Psoas muscle (tissue), 8 donors: ENCODE results near the gene BPNT1. TPM values are rescaled to one million over a fixed set of nuclear protein-coding genes. Genes with fewer than 3 reads are reported as not detected.

Source experiments
- ATAC-seq, 4 donors: fragments of 200-7000 bp; cut with Tn5 transposase; one replicate each; pipeline ENCODE4 v1.9.1; 2020; ENCODE audit warnings: moderate library complexity in 3 of 4, mild to moderate bottlenecking in 2 of 4
- DNase-seq, 2 donors: peaks; one replicate each; pipeline ENCODE4 v3.0.0-alpha.2; 2020
- H3K27ac ChIP-seq: fragments of 200-600 bp; one replicate; pipeline ENCODE4 v1.8.0; 2022
- H3K27me3 ChIP-seq, 3 donors: fragments of 200-600 bp in 1 of 3; one replicate each; pipeline versions ENCODE4 v1.6.1 to v1.8.0; 2013 to 2022; ENCODE audit warnings: low read length in 2 of 3, mild to moderate bottlenecking in 2 of 3, moderate library complexity in 1 of 3; ENCODE audit not compliant: insufficient read depth in 3 of 3
- H3K36me3 ChIP-seq, 2 donors: fragments of 200-600 bp in 1 of 2; one replicate each; pipeline versions ENCODE4 v1.6.1 to v1.8.0; 2013 to 2022; ENCODE audit warnings: low read depth in 1 of 2, mild to moderate bottlenecking in 1 of 2, moderate library complexity in 1 of 2; ENCODE audit not compliant: insufficient read depth in 1 of 2
- H3K4me1 ChIP-seq: fragments of 200-600 bp; one replicate; pipeline ENCODE4 v1.8.0; 2022
- H3K4me3 ChIP-seq: fragments of 200-600 bp; one replicate; pipeline ENCODE4 v1.8.0; 2022; ENCODE audit warnings: mild to moderate bottlenecking
- H3K9me3 ChIP-seq: fragments of 200-600 bp; one replicate; pipeline ENCODE4 v1.8.0; 2022
- WGBS, 3 donors: extraction: QIAGEN DNeasy Blood & Tissue Kit; methylation state at CpG; one replicate each; pipeline versions ENCODE4 v1.1.6 to v1.1.7; 2013; 5-methylcytosine and 5-hydroxymethylcytosine counted together
- intact Hi-C, 2 donors: fragments of 100-400 bp; cut with DNase I; formaldehyde crosslinking; loops; one replicate each; pipeline versions ENCODE4 v1.11.0 to v1.14.2; 2022
- polyA plus RNA-seq, 3 donors: library from polyadenylated mRNA; stranded (reverse); fragments of 200-250 nt; gene quantifications; one replicate each; pipeline ENCODE4 v1.2.3, GENCODE V29; 2013
- total RNA-seq, 4 donors: library from RNA; stranded (reverse); fragmentation: NEBNext Ultra II Directional in 2 of 4; extraction: Animal tissue kit (Norgen Biotek cat#: 25700) in 2 of 4; gene quantifications; one replicate each; pipeline versions ENCODE4 v1.2.1 to v1.2.4, GENCODE V29; 2021 to 2023
- TF ChIP-seq, protein P1 (sequence below): fragments of 200-600 bp; IDR thresholded peaks from one replicate; pipeline ENCODE4 v1.8.0; 2022; ENCODE audit warnings: antibody characterized with exemption
- donor health status: healthy with polysubstance abuse.
- donor health status: DM: no; HTN: no; CAD: no; lungs with moderate emphysema.
- donor health status: Bipolar disorder and iron deficiency.
- donor health status: healthy.
- donor health status: DM: yes; HTN: yes; CAD: no.
- donor health status: DM: no; HTN: no; CAD: no.
- donor health status: DM: no; HTN: no; CAD: no.
- donor health status: DM: yes; HTN: yes; CAD: no.

BPNT1 gene
- total and polyA plus RNA-seq, 7 donors, result 5.8 to 12.3 (median 8.3) TPM

DNA sequence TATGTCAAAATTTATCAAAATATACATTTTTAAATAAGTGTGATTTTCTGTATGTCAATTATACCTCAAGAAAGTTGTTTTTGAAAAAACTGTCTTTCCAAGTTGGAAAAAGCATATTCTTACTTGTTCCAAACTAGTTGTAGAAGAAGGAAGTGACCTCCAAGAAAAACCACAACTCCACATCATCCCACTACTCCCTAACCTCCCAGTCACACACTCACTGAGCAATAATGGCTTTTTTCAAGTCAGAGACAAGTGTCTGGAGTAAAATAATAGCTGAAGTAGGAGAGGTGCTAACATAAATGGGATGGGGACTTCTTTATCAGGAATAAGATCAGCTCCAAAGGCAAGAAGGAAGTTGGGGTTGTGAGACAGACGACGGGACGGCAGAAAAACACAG lies 56.7 kb downstream of the BPNT1 start:
- intact Hi-C loops, result loop anchor here in 1 of 2 donors (10.0 kb wide), 1 partner anchor 58 kb away; no protein-coding TSS in a partner anchor
- H3K27ac ChIP-seq, result no peak overlapping the region
- 76 to 83% (median 83%) methylated on average over 3 of the region's 3 CpGs for WGBS, 3 donors
- TF ChIP-seq, protein P1, sequence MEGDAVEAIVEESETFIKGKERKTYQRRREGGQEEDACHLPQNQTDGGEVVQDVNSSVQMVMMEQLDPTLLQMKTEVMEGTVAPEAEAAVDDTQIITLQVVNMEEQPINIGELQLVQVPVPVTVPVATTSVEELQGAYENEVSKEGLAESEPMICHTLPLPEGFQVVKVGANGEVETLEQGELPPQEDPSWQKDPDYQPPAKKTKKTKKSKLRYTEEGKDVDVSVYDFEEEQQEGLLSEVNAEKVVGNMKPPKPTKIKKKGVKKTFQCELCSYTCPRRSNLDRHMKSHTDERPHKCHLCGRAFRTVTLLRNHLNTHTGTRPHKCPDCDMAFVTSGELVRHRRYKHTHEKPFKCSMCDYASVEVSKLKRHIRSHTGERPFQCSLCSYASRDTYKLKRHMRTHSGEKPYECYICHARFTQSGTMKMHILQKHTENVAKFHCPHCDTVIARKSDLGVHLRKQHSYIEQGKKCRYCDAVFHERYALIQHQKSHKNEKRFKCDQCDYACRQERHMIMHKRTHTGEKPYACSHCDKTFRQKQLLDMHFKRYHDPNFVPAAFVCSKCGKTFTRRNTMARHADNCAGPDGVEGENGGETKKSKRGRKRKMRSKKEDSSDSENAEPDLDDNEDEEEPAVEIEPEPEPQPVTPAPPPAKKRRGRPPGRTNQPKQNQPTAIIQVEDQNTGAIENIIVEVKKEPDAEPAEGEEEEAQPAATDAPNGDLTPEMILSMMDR, result no peak
- no peaks in the 10 kb centered on the region for H3K27me3 ChIP-seq
- H3K36me3 ChIP-seq, result peaks cover 3 to 84% of the 10 kb centered on the region in 2 donors
- DNase-seq, result no peak
- no peak overlapping the region for H3K4me3 ChIP-seq
- H3K4me1 ChIP-seq, result no peaks in the 10 kb centered on the region
- H3K9me3 ChIP-seq, result no peaks in the 10 kb centered on the region
- ATAC-seq, result no peak

DNA sequence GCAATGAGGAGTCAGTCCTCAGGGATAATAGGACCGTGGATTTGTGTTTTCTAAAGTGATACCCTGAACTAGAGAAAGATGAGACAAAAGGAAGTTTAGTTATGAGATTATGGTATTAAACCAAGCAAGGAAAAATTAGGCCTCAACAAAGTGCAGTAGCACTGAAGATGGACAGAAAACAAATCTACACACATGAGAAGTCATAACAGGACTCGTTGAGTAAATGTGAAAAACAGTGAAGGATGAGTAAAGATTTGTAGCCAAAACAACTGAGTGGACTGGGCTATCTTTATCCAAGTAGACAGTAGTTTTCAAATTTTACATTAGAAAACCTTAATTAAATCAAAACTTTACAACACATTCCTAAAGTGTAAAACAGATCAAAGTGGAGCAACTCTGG lies 58.3 kb downstream of the BPNT1 start:
- DNase-seq, result no peak
- Histone ChIP-seq H3K4me1 (no peaks in the 10 kb centered on the region), H3K4me3 (no peak overlapping the region), H3K9me3 (no peaks in the 10 kb centered on the region), H3K27ac (no peak overlapping the region), H3K27me3 (no peaks in the 10 kb centered on the region), H3K36me3 (peaks cover 3 to 82% of the 10 kb centered on the region in 2 donors)
- no peak for ATAC-seq
- WGBS, 3 donors, result 72 to 84% (median 78%) methylated on average over 2 of the region's 2 CpGs
- intact Hi-C loops, result loop anchor here in 1 of 2 donors (10.0 kb wide), 1 partner anchor 56 kb away; no protein-coding TSS in a partner anchor
- TF ChIP-seq, protein P1, result no peak

DNA sequence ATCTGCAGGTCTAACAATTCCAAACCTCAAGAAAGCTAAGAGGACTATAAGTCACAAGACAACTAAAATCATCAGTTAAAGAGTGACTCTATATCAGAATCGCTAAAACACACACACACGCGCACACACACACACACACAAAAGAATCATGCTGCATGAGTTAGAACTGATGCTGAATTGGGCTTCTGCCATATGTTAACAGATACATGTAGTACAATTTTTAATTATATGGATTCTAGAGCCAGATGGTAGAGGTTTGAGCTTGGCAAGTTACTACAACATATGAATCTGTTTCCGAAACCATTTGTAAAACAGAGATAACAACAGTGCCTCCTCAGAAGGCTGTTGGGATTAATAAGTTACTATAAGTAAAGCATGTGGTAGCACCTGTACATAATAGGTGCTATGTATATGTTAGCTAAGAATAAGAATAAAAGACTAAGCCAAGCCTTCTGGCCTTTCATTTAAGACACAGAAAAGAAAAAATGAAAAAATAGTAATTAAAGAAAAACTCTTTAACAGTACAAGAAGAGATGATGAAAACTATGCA lies 61.2 kb downstream of the BPNT1 start:
- no peaks in the 10 kb centered on the region for H3K4me1 ChIP-seq
- no peaks in the 10 kb centered on the region for H3K27me3 ChIP-seq
- no peak overlapping the region for H3K4me3 ChIP-seq
- H3K27ac ChIP-seq, result no peak overlapping the region
- H3K36me3 ChIP-seq, result peaks cover 3 to 93% of the 10 kb centered on the region in 2 donors
- no peaks in the 10 kb centered on the region for H3K9me3 ChIP-seq
- intact Hi-C loops, result no loop called here
- TF ChIP-seq, protein P1, result no peak
- WGBS, 3 donors, result 83 to 98% (median 91%) methylated on average over 4 of the region's 4 CpGs
- DNase-seq (no peak), ATAC-seq (no peak)

DNA sequence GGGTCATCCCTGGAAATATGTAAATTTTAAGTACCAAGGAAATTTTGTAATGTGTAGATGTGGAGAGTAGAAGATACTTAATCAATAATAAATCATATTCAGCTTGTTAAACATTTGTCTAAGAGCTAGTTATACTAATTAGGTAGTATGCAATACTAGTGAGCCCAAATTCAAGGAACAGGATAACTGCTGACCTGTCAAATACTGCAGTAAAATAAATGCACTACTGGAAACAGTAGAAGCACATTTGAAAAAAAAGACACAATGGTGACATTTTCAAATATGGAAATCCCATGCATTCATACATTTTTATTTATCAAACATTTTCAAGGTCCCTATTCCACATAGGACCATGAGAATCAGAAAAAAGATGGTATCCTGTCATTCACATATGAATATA lies 70.5 kb downstream of the BPNT1 start:
- ATAC-seq (no peak), DNase-seq (no peak)
- intact Hi-C loops, result loop anchor here in 1 of 2 donors (10.0 kb wide), 1 partner anchor 86 kb away; no protein-coding TSS in a partner anchor
- H3K36me3 ChIP-seq, result peaks cover 7 to 96% of the 10 kb centered on the region in 2 donors
- TF ChIP-seq, protein P1, result no peak
- H3K27me3 ChIP-seq, result no peaks in the 10 kb centered on the region
- no peaks in the 10 kb centered on the region for H3K9me3 ChIP-seq
- no peak overlapping the region for H3K4me3 ChIP-seq
- H3K4me1 ChIP-seq, result no peaks in the 10 kb centered on the region
- no peak overlapping the region for H3K27ac ChIP-seq

DNA sequence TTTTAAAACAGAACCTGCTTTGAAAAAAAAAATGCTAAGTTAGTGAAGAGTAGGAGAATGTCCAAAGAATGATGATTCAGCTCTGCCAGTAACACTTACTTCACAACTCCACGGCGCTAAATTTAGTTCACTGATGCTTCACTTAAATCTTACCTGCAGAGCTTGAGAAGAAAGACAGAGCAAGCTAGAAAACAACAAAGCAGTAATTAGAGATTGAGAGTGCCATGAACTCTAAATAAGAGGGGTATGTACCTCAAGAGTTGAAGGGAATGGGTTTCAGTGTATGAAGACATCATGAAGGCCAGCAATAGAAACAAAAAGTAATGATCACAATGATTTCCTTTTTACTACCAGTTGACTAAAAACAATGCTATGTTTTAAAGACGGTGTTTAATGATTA lies 76.1 kb downstream of the BPNT1 start:
- no peaks in the 10 kb centered on the region for H3K27me3 ChIP-seq
- no peak overlapping the region for H3K27ac ChIP-seq
- intact Hi-C loops, result loop anchor here in 1 of 2 donors (10.0 kb wide), 1 partner anchor 91 kb away; no protein-coding TSS in a partner anchor
- TF ChIP-seq, protein P1, result no peak
- no peak for ATAC-seq
- 77 to 86% (median 80%) methylated on average over 3 of the region's 3 CpGs for WGBS, 3 donors
- no peak for DNase-seq
- peaks cover 3 to 97% of the 10 kb centered on the region in 2 donors for H3K36me3 ChIP-seq
- H3K4me1 ChIP-seq, result no peaks in the 10 kb centered on the region
- no peaks in the 10 kb centered on the region for H3K9me3 ChIP-seq
- H3K4me3 ChIP-seq, result no peak overlapping the region
